GM18867 (cell line): Measurements from ENCODE around the gene ABLIM3.

Experiments used
- ATAC-seq: cut with Tn5 transposase; IDR thresholded peaks from one replicate; pipeline ENCODE4 v1.9.1; 2021; ENCODE audit warnings: mild to moderate bottlenecking, moderate library complexity; ENCODE audit not compliant: unreplicated experiment

Gene ABLIM3

GRCh38 chr5:149132474-149132873 lies 8.8 kb upstream of the ABLIM3 start:
- no peak for ATAC-seq

- no peak for ATAC-seq
These were observed 7.2 kb upstream of the ABLIM3 start for GRCh38 chr5:149133795-149134777.

- ATAC-seq, result no peak
These were observed 6.4 kb upstream of the ABLIM3 start for GRCh38 chr5:149134778-149135500.

GRCh38 chr5:149135536-149136201 lies 5.6 kb upstream of the ABLIM3 start:
- no peak for ATAC-seq

GRCh38 chr5:149138182-149138923 lies 2.9 kb upstream of the ABLIM3 start:
- no peak for ATAC-seq

- ATAC-seq, result no peak
These were observed 893 bp upstream of the ABLIM3 start for GRCh38 chr5:149140197-149141002.

- ATAC-seq, result no peak
These were observed 911 bp downstream of the ABLIM3 start for GRCh38 chr5:149141957-149142851.

- ATAC-seq, result no peak
These were observed 2.2 kb downstream of the ABLIM3 start for GRCh38 chr5:149143470-149143869.

- no peak for ATAC-seq
These were observed 3.3 kb downstream of the ABLIM3 start for GRCh38 chr5:149144637-149145036.

- no peak for ATAC-seq
These were observed 3.8 kb downstream of the ABLIM3 start for GRCh38 chr5:149145138-149145537.

GRCh38 chr5:149147676-149148075 lies 6.4 kb downstream of the ABLIM3 start:
- ATAC-seq, result no peak

GRCh38 chr5:149149942-149150341 lies 8.6 kb downstream of the ABLIM3 start:
- ATAC-seq, result no peak

GRCh38 chr5:149150457-149150856 lies 9.2 kb downstream of the ABLIM3 start:
- no peak for ATAC-seq

GRCh38 chr5:149151717-149152116 lies 10.4 kb downstream of the ABLIM3 start:
- ATAC-seq, result no peak

- no peak for ATAC-seq
These were observed 11.0 kb downstream of the ABLIM3 start for GRCh38 chr5:149152317-149152746.

GRCh38 chr5:149153193-149153750 lies 12.0 kb downstream of the ABLIM3 start:
- no peak for ATAC-seq

- no peak for ATAC-seq
These were observed 12.7 kb downstream of the ABLIM3 start for GRCh38 chr5:149153751-149154610.

GRCh38 chr5:149154650-149155049 lies 13.4 kb downstream of the ABLIM3 start:
- no peak for ATAC-seq
